ENCODE data around the gene TPST1. TPM values are rescaled to one million over a fixed set of nuclear protein-coding genes. Genes with fewer than 3 reads are reported as not detected.
A peak's percentile ranks its signal among the peaks of the same experiment; 100 is the strongest.

The TPST1 gene
- total RNA-seq, 1 experiment from 2014 or later, result 15.9 TPM

DNA sequence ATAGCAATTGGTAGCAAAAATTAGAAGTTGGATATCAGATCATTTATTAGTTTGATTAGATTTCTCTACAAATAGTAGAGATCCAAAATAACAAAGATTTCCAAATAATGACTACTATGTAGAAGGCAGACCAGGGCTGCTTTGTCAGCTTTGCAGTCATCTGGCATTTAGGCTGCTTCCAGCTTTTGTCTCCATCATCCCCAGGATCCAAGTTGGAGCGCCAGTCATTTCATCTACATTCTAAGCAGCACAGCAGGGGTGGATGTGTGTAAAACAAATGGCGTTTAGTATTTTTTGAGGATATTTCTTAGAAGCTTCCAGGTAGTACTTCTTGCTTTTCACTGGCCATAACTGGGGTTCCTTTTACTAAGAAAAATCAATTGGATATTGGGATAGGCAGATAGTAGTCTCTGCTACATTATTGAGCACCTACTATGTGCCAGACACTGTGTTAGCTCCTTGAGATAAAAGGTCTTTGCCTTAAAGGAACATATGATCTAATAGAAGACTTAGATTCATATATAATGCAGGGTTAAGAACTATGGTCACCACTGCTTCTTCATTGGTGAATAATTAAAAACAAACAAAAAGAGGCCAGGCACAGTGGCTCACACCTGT, 41.5 kb downstream of the TPST1 start:
- Mint-ChIP-seq H3K27me3 (ENCODE audit: low read depth) (no peaks in the 10 kb centered on the region), H3K36me3 (ENCODE audit: insufficient read depth in 1 of 3, low read depth in 3 of 3) (no peaks in the 10 kb centered on the region), H3K4me1 (peaks cover 4 to 11% of the 10 kb centered on the region in 2 experiments), H3K4me3 (no peak overlapping the region), H3K27ac (0 out of 7 replicates have a peak overlapping the region, but pooled peaks of 2 of the 3 experiments have one; percentile 5 to 7), H3K9me3 (no peaks in the 10 kb centered on the region)
- H4K5ac ChIP-seq (ENCODE audit: insufficient read length, low read depth, low read length), result no peak overlapping the region
- H3K4me1 ChIP-seq (ENCODE audit: insufficient read depth, low read length), result no peaks in the 10 kb centered on the region
- H2BK15ac ChIP-seq (ENCODE audit: low read depth, low read length), result no peak overlapping the region
- no peak for DNase-seq
- no peak overlapping the region for H3K56ac ChIP-seq (ENCODE audit: insufficient read length, low read depth, low read length)
- H3K18ac ChIP-seq (ENCODE audit: insufficient read length, low read depth, low read length), result no peak overlapping the region
- no peaks in the 10 kb centered on the region for H3K79me1 ChIP-seq (ENCODE audit: insufficient read depth, low read depth, low read length, poor library complexity, severe bottlenecking)
- H2BK12ac ChIP-seq (ENCODE audit: insufficient read length, low read depth, low read length), result no peak overlapping the region
- no peak overlapping the region for H3K23ac ChIP-seq (ENCODE audit: insufficient read length, low read depth, low read length)
- WGBS (ENCODE audit: extremely low coverage, insufficient read length, low lambda C conversion rate), result no CpG with 5 or more reads among the region's 2 CpGs
- no peaks in the 10 kb centered on the region for H4K20me1 ChIP-seq (ENCODE audit: control insufficient read depth, insufficient read depth, insufficient read length)
- TF ChIP-seq, protein P1, sequence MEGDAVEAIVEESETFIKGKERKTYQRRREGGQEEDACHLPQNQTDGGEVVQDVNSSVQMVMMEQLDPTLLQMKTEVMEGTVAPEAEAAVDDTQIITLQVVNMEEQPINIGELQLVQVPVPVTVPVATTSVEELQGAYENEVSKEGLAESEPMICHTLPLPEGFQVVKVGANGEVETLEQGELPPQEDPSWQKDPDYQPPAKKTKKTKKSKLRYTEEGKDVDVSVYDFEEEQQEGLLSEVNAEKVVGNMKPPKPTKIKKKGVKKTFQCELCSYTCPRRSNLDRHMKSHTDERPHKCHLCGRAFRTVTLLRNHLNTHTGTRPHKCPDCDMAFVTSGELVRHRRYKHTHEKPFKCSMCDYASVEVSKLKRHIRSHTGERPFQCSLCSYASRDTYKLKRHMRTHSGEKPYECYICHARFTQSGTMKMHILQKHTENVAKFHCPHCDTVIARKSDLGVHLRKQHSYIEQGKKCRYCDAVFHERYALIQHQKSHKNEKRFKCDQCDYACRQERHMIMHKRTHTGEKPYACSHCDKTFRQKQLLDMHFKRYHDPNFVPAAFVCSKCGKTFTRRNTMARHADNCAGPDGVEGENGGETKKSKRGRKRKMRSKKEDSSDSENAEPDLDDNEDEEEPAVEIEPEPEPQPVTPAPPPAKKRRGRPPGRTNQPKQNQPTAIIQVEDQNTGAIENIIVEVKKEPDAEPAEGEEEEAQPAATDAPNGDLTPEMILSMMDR (conservative IDR thresholded peaks at IDR 0.05), result no peak
- no peak overlapping the region for H3K14ac ChIP-seq (ENCODE audit: insufficient read depth, low read length)
- H2BK5ac ChIP-seq (ENCODE audit: insufficient read length, low read length), result no peak overlapping the region
- no peak overlapping the region for H4K91ac ChIP-seq (ENCODE audit: insufficient read length, low read depth, low read length)
- H3K4ac ChIP-seq (ENCODE audit: low read depth, low read length), result no peak overlapping the region
- no peak overlapping the region for H3T11ph ChIP-seq (ENCODE audit: low read length)
- no peak overlapping the region for H3K27ac ChIP-seq (ENCODE audit: insufficient read length, low read depth, low read length)
- H2BK20ac ChIP-seq (ENCODE audit: low read depth, low read length, poor library complexity, severe bottlenecking), result no peak overlapping the region
- no peak overlapping the region for H2BK120ac ChIP-seq (ENCODE audit: low read depth, low read length, poor library complexity, severe bottlenecking)
- no peaks in the 10 kb centered on the region for H3K27me3 ChIP-seq (ENCODE audit: insufficient read depth, low read length)
- H3K4me2 ChIP-seq (ENCODE audit: insufficient read depth, insufficient read length, low read length), result no peak overlapping the region
- no peak overlapping the region for H3K9ac ChIP-seq (ENCODE audit: extremely low read depth, insufficient read length, low read length)
- no peaks in the 10 kb centered on the region for H3K23me2 ChIP-seq (ENCODE audit: insufficient read length, low read depth, low read length, poor library complexity, severe bottlenecking)
- no peak overlapping the region for H4K8ac ChIP-seq (replicated peaks; ENCODE audit: insufficient read length, low read depth, low read length)
- no peaks in the 10 kb centered on the region for H3K79me2 ChIP-seq (ENCODE audit: insufficient read depth, low read length)
- H2AFZ ChIP-seq (ENCODE audit: low read length), result no peak overlapping the region
- no peaks in the 10 kb centered on the region for H3K9me3 ChIP-seq (ENCODE audit: control insufficient read depth, low read depth, low read length)
- H2AK5ac ChIP-seq (ENCODE audit: insufficient read length, low read length), result no peak overlapping the region
